ENCODE results near the gene PIWIL1.

Gene PIWIL1

GRCh38 chr12:130337488-130338303 is at the start of gene PIWIL1:
Gene PIWIL1, plus strand, starts transcription at chr12:130337887. Its CDS starts 4,705 bp downstream, at chr12:130342592.
- Mint-ChIP-seq H3K36me3 (ENCODE audit: low read depth) (no peaks in the 10 kb centered on the region), H3K27ac (no peak within 1 kb of the TSS), H3K9me3 (no peaks in the 10 kb centered on the region), H3K27me3 (ENCODE audit: low read depth) (peaks cover 21% of the 10 kb centered on the region), H3K4me1 (ENCODE audit: low read depth) (peaks cover 4% of the 10 kb centered on the region), H3K4me3 (no peak within 1 kb of the TSS)

DNA sequence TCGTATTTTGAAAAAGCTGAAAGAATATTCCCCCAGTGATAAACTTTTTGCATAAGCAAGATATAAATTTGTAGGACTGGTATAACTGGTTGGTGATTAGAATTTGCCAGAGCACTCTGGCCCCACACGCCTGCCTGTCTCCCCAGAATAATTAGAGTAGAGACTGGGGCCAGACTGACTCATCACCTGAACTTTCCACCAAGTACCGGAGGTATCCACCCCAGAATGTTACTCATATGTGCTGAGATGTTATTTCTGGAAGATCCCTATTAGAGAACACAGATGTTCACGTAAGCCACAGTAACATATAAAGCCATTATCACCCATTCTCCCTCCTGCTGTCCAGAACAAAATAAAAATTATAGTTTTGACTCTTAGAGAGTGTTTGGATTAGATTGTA is 49.5 kb upstream of the PIWIL1 start:
- Mint-ChIP-seq H3K9me3 (peaks cover 23% of the 10 kb centered on the region), H3K27me3 (ENCODE audit: low read depth) (no peaks in the 10 kb centered on the region), H3K27ac (no peak overlapping the region), H3K4me3 (no peak overlapping the region), H3K36me3 (ENCODE audit: low read depth) (no peaks in the 10 kb centered on the region), H3K4me1 (ENCODE audit: low read depth) (no peaks in the 10 kb centered on the region)

GRCh38 chr12:130288691-130289090 is 49.0 kb upstream of the PIWIL1 start:
- Mint-ChIP-seq H3K4me3 (no peak overlapping the region), H3K27me3 (ENCODE audit: low read depth) (no peaks in the 10 kb centered on the region), H3K4me1 (ENCODE audit: low read depth) (no peaks in the 10 kb centered on the region), H3K27ac (no peak overlapping the region), H3K9me3 (peaks cover 19% of the 10 kb centered on the region), H3K36me3 (ENCODE audit: low read depth) (no peaks in the 10 kb centered on the region)

- H3K4me3 Mint-ChIP-seq = no peak overlapping the region
- H3K27ac Mint-ChIP-seq = no peak overlapping the region
These were observed 47.6 kb upstream of the PIWIL1 start for GRCh38 chr12:130290114-130290513.

GRCh38 chr12:130298322-130299021 is 39.2 kb upstream of the PIWIL1 start:
- Mint-ChIP-seq H3K36me3 (ENCODE audit: low read depth) (no peaks in the 10 kb centered on the region), H3K27me3 (ENCODE audit: low read depth) (no peaks in the 10 kb centered on the region), H3K9me3 (peaks cover 8% of the 10 kb centered on the region), H3K4me1 (ENCODE audit: low read depth) (no peaks in the 10 kb centered on the region), H3K4me3 (no peak overlapping the region), H3K27ac (no peak overlapping the region)

More at GRCh38 chr12:130290114-130290513, 47.6 kb upstream of the PIWIL1 start:
- no peaks in the 10 kb centered on the region for H3K4me1 Mint-ChIP-seq (ENCODE audit: low read depth)
- H3K27me3 Mint-ChIP-seq (ENCODE audit: low read depth) = no peaks in the 10 kb centered on the region
- peaks cover 9% of the 10 kb centered on the region for H3K9me3 Mint-ChIP-seq
- no peaks in the 10 kb centered on the region for H3K36me3 Mint-ChIP-seq (ENCODE audit: low read depth)

DNA sequence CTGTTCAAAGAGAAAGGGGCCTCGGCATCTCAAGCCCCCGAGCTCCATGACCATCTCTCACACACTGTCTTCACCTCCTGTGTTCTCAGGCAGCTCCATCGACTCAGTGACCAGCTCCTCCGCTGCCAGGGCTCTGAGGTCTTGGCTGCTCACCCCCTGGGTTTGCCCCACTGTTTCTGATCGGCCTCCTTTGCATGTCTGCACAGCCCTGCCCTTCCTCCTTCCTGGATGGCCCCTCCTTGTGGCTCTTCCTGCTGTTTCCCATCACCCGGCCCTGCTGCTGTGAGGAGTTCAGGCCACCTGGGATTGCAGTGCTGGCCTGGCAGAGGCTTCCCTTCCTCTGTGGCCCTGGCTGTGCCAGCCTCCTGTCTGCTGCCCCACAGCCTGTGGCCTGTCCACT is 38.1 kb upstream of the PIWIL1 start:
- Mint-ChIP-seq H3K27me3 (ENCODE audit: low read depth) (no peaks in the 10 kb centered on the region), H3K4me3 (no peak overlapping the region), H3K27ac (no peak overlapping the region), H3K4me1 (ENCODE audit: low read depth) (no peaks in the 10 kb centered on the region), H3K9me3 (peaks cover 8% of the 10 kb centered on the region), H3K36me3 (ENCODE audit: low read depth) (no peaks in the 10 kb centered on the region)

DNA sequence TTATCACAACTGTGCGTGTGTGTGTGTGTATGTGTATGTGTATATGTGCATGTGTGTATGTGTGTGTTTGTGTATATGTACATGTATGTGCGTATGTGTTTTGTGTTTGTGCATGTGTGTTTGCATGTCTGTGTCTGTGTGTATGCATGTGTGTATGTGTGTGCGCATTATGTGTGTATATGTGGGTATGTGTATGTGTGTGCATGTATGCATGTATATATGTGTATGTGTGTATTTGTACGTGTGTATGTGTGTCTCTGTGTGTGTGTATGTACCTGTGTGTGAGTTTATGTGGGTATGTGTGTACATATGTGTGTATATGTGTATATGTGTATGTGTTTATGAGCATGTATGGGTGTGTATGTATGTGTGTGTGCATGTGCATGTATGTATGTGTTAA is 37.6 kb upstream of the PIWIL1 start:
- H3K27me3 Mint-ChIP-seq (ENCODE audit: low read depth) = no peaks in the 10 kb centered on the region
- H3K27ac Mint-ChIP-seq = no peak overlapping the region
- H3K4me1 Mint-ChIP-seq (ENCODE audit: low read depth) = no peaks in the 10 kb centered on the region
- H3K9me3 Mint-ChIP-seq = peaks cover 8% of the 10 kb centered on the region
- no peaks in the 10 kb centered on the region for H3K36me3 Mint-ChIP-seq (ENCODE audit: low read depth)
- H3K4me3 Mint-ChIP-seq = no peak overlapping the region

GRCh38 chr12:130300737-130301535 is 36.8 kb upstream of the PIWIL1 start:
- Mint-ChIP-seq H3K27me3 (ENCODE audit: low read depth) (no peaks in the 10 kb centered on the region), H3K36me3 (ENCODE audit: low read depth) (no peaks in the 10 kb centered on the region), H3K9me3 (peaks cover 8% of the 10 kb centered on the region), H3K27ac (no peak overlapping the region), H3K4me3 (no peak overlapping the region), H3K4me1 (ENCODE audit: low read depth) (no peaks in the 10 kb centered on the region)

DNA sequence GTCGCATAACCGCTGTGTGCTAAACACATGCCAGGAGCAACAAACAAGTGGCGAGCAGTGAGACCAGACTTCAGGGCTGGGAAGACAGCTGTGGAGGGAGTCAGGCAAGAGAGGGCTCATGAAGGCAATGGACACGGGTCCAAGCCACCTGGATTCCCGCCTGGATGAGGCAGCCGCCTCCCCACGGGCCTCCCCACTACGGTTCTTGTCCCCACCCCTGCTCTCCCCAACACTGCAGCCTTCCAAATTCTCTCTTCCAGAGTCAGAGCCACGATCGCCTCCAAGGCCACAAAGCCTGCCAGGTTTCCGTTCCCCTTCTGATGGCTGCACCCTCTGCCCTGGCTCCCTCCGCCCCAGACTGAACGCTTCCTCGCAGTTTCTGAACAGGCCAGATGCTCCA is 36.1 kb upstream of the PIWIL1 start:
- H3K4me1 Mint-ChIP-seq (ENCODE audit: low read depth) = no peaks in the 10 kb centered on the region
- H3K27me3 Mint-ChIP-seq (ENCODE audit: low read depth) = no peaks in the 10 kb centered on the region
- no peak overlapping the region for H3K27ac Mint-ChIP-seq
- H3K36me3 Mint-ChIP-seq (ENCODE audit: low read depth) = no peaks in the 10 kb centered on the region
- peaks cover 8% of the 10 kb centered on the region for H3K9me3 Mint-ChIP-seq
- no peak overlapping the region for H3K4me3 Mint-ChIP-seq

- H3K36me3 Mint-ChIP-seq (ENCODE audit: low read depth) = no peaks in the 10 kb centered on the region
- no peaks in the 10 kb centered on the region for H3K27me3 Mint-ChIP-seq (ENCODE audit: low read depth)
- no peaks in the 10 kb centered on the region for H3K4me1 Mint-ChIP-seq (ENCODE audit: low read depth)
- no peak overlapping the region for H3K27ac Mint-ChIP-seq
- no peak overlapping the region for H3K4me3 Mint-ChIP-seq
- H3K9me3 Mint-ChIP-seq = peaks cover 8% of the 10 kb centered on the region
These were observed 33.9 kb upstream of the PIWIL1 start for GRCh38 chr12:130303781-130304180.

GRCh38 chr12:130307859-130308258 is 29.8 kb upstream of the PIWIL1 start:
- no peaks in the 10 kb centered on the region for H3K9me3 Mint-ChIP-seq
- H3K27me3 Mint-ChIP-seq (ENCODE audit: low read depth) = no peaks in the 10 kb centered on the region
- no peak overlapping the region for H3K4me3 Mint-ChIP-seq
- no peak overlapping the region for H3K27ac Mint-ChIP-seq
- H3K4me1 Mint-ChIP-seq (ENCODE audit: low read depth) = no peaks in the 10 kb centered on the region
- H3K36me3 Mint-ChIP-seq (ENCODE audit: low read depth) = no peaks in the 10 kb centered on the region

- no peak overlapping the region for H3K27ac Mint-ChIP-seq
- H3K9me3 Mint-ChIP-seq = no peaks in the 10 kb centered on the region
- H3K36me3 Mint-ChIP-seq (ENCODE audit: low read depth) = no peaks in the 10 kb centered on the region
- H3K27me3 Mint-ChIP-seq (ENCODE audit: low read depth) = no peaks in the 10 kb centered on the region
- no peaks in the 10 kb centered on the region for H3K4me1 Mint-ChIP-seq (ENCODE audit: low read depth)
- H3K4me3 Mint-ChIP-seq = no peak overlapping the region
These were observed 29.3 kb upstream of the PIWIL1 start for GRCh38 chr12:130308393-130308792.

- no peaks in the 10 kb centered on the region for H3K36me3 Mint-ChIP-seq (ENCODE audit: low read depth)
- no peak overlapping the region for H3K27ac Mint-ChIP-seq
- no peaks in the 10 kb centered on the region for H3K9me3 Mint-ChIP-seq
- no peaks in the 10 kb centered on the region for H3K27me3 Mint-ChIP-seq (ENCODE audit: low read depth)
- H3K4me1 Mint-ChIP-seq (ENCODE audit: low read depth) = no peaks in the 10 kb centered on the region
- H3K4me3 Mint-ChIP-seq = no peak overlapping the region
These were observed 21.4 kb upstream of the PIWIL1 start for GRCh38 chr12:130316251-130316650.

DNA sequence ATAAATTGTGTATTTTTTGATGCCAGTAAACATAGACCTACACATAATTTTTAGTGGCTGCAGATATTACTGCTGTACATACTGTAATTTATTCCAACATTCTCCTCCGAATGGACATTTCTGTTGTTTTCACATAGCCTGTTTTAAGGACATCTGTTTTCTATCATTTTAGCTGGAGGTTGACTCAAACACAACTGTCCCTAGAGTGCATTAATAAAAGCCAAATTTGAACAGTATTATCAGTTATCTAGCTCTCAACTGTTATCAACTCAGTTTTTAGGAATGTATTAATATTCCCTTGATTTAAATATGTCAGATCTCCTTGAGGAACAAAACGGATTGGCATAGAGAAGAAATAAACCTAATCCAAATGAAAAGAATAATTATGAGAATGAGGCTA is 17.2 kb upstream of the PIWIL1 start:
- H3K9me3 Mint-ChIP-seq = no peaks in the 10 kb centered on the region
- H3K36me3 Mint-ChIP-seq (ENCODE audit: low read depth) = no peaks in the 10 kb centered on the region
- no peak overlapping the region for H3K4me3 Mint-ChIP-seq
- no peak overlapping the region for H3K27ac Mint-ChIP-seq
- H3K4me1 Mint-ChIP-seq (ENCODE audit: low read depth) = no peaks in the 10 kb centered on the region
- peaks cover 3% of the 10 kb centered on the region for H3K27me3 Mint-ChIP-seq (ENCODE audit: low read depth)
